ENCODE results near the gene COA4.

GRCh38 chr11:73914284-73914683, 37.6 kb upstream of the COA4 start:
- TF ChIP-seq POLR2A (IDR thresholded peaks at IDR 0.05) (no peak), CTCF (IDR thresholded peaks at IDR 0.05 in 8 of 11, conservative IDR thresholded peaks at IDR 0.05 in 3 of 11) (no peak)

Data from spleen (tissue), 7 donors.